ENCODE data around the gene PDIA2. TPM values are rescaled to one million over a fixed set of nuclear protein-coding genes. Genes with fewer than 3 reads are reported as not detected.
"Not testable (repeated sequence)": the region's sequence is repeated elsewhere in the genome, so short reads cannot be mapped to it uniquely, and the experiment has no call there.

PDIA2 gene
- total RNA-seq, 2 donors from 2014 or later: 0.99 TPM; not detected in 1

DNA sequence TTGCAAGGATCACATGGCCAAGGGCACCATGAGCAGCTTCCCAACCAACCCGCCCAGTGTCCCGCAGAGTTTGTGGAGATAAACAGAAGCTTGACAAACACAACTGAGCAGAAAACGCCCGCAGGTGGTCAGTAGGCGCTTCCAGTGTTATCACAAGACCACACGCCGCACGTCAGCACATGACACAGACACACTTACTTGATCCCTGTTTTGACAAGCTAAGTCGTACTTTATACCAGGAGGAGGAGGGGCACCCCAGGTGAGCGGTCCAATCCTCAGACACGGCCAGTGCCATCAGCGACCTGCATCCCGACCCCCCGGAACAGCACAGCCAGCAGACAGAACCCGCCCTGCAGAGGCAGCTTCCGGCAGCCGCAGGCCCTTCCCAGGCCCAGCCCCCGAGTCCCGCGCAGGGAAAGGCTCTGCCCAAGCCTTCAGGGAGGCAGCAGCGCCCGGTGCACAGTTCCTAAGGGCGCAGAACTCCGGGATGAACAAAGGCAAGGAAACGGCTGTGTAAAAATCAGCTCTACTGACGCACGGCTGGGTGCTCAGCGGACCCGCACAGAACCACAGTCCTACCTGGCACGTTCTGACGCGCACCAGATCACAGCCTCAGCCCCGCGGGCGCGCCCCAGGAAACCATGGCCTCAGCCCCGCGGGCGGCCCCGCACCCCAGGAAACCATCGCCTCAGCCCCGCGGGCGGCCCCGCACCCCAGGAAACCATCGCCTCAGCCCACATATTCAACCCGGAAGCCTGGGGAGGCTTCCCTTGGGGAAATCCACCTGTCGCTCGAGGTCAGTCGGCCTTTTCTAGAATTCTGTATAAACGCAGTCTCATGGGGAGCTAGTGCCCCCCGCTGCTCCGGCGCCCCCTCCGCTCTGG lies 41.7 kb downstream of the PDIA2 start:
- Mint-ChIP-seq H3K36me3 (ENCODE audit: low read depth) (peaks cover 4% of the 10 kb centered on the region), H3K4me3 (peak overlapping the region; percentile 84), H3K4me1 (peaks cover 38% of the 10 kb centered on the region), H3K27ac (peak overlapping the region; percentile 91), H3K27me3 (no peaks in the 10 kb centered on the region)
- peak; percentile 67 to 79 (median 75) for DNase-seq
- ATAC-seq: peak; percentile 88
- no peaks in the 10 kb centered on the region for H3K9me3 ChIP-seq (ENCODE audit: control insufficient read depth, low read length, poor library complexity, severe bottlenecking)

DNA sequence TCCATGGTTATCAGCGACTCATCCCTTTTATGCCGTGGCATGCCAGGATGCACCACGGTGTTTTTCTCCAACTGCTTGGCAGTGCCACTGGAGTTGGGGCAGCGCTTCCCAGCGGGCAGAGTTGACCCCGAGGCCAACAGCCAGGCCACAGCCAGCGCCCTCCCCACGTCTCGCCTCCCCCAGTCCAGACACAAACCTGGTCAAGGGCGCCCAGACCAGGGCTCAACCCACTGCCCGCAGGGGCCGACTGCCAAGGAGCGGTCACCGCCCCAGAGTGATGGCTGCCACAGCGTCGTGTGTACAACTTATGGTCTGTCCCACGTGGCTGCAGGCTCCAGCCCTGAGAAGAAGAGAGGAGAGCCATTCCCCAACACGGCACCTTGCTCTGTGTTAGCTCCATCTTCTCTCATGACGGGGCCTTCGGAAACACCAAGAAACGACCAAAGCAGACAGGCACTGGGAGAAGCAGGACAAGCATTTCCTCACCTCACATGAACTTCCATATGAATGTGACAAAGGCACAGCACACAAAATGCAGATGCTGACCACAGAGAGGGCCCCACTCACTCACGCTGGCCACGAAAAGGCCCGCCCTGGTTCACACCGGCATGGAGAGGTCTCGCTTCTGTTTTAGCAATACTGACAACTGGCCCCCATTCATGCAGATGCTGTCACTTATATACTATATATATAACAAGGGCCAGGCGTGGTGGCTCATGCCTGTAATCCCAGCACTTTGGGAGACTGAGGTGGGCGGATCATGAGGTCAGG lies 42.6 kb downstream of the PDIA2 start:
- no peaks in the 10 kb centered on the region for H3K9me3 ChIP-seq (ENCODE audit: control insufficient read depth, low read length, poor library complexity, severe bottlenecking)
- ATAC-seq: no peak
- Mint-ChIP-seq H3K36me3 (ENCODE audit: low read depth) (no peaks in the 10 kb centered on the region), H3K4me1 (peaks cover 37% of the 10 kb centered on the region), H3K27ac (peak overlapping the region; percentile 91), H3K27me3 (no peaks in the 10 kb centered on the region), H3K4me3 (peak overlapping the region; percentile 84)
- no peak for DNase-seq

DNA sequence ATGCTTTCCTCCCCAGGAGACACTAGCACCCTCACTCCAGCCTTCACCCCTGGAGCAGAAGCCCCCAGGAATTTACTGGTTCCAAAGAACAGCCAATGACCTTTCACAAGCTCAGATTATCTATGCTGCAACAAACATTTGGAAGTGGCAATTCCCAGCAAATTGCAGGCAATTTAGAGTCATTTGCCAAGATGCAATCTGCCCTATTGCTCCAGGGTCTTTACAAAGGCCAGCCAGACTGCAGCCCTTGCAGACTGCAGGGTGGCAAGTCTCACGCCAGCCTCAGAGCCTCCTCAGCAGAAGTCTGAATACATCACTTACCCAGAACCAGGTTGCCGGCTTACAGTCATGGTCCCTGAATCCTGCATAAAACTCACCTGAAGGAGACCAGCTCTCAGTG lies 47.8 kb downstream of the PDIA2 start:
- no peak overlapping the region for H3K27ac Mint-ChIP-seq
- ATAC-seq: no peak
- no peak for DNase-seq
- H3K9me3 ChIP-seq (ENCODE audit: control insufficient read depth, low read length, poor library complexity, severe bottlenecking): no peaks in the 10 kb centered on the region
- H3K27me3 Mint-ChIP-seq: no peaks in the 10 kb centered on the region
- peaks cover 46% of the 10 kb centered on the region for H3K4me1 Mint-ChIP-seq
- no peak overlapping the region for H3K4me3 Mint-ChIP-seq
- no peaks in the 10 kb centered on the region for H3K36me3 Mint-ChIP-seq (ENCODE audit: low read depth)

DNA sequence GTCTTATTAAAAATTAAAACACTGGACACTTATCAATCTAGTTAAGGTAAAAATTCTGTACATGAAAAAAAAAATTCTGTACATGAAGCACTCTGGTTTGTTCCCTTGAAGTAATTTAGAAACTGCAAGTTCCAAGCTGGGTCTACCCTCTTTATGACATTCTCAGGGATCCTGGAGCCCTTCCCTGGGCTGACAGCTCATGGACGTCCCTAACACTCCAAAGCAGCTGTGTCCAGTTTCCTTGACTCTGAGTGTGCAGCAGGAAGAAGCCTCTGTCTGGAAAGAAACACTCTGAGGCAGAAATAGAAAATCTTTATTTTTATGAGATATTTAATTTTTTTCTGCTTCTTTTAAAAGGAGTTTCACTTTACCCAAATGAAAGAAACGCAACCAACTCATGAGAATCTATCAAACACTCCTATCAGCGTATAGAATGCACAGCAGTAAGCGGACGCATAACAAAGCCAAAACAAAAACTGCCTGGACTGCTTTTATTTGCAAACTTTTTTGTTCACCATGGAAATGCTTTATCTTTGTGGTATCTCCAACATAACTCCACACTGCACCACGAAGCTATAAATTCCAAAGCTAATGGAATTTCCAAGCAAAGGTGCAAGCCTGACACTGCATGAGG lies 48.3 kb downstream of the PDIA2 start:
- H3K27me3 Mint-ChIP-seq; ATAC-seq; DNase-seq; H3K4me3 Mint-ChIP-seq; H3K9me3 ChIP-seq (ENCODE audit: control insufficient read depth, low read length, poor library complexity, severe bottlenecking); H3K36me3 Mint-ChIP-seq (ENCODE audit: low read depth): not testable (repeated sequence)
- Mint-ChIP-seq H3K27ac (peak overlapping the region; percentile 24), H3K4me1 (peaks cover 45% of the 10 kb centered on the region)

DNA sequence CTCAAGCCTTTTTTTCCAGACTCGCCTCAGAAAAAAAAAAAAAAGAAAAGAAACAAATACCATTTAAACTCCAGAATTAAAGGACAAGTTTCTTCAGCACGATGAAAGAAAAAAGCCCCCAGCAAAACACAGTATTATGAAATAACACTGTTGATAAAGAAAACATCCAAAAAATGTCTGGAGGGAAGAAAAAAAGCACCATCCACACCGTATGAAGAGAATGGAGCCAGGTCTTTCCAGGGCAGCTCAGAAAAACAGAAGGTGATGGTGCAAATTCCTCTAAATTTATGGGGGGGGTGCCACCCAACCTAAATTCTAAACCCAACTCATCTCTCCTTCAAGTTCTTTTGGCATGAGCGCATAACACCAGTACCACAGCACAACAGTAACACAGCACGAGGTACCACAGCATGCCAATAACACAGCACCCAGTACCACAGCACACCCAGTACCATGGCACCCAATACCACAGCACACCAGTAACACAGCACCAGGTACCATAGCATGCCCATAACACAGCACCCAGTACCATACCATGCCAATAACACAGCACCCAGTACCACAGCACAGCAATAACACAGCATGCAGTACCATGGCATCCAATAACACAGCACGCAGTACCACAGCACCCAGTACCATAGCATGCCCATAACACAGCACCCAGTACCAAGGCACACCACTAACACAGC lies 50.6 kb downstream of the PDIA2 start:
- ATAC-seq: no peak
- Mint-ChIP-seq H3K36me3 (ENCODE audit: low read depth) (no peaks in the 10 kb centered on the region), H3K27ac (no peak overlapping the region), H3K4me3 (no peak overlapping the region), H3K4me1 (peaks cover 44% of the 10 kb centered on the region), H3K27me3 (no peaks in the 10 kb centered on the region)
- no peaks in the 10 kb centered on the region for H3K9me3 ChIP-seq (ENCODE audit: control insufficient read depth, low read length, poor library complexity, severe bottlenecking)
- DNase-seq: no peak

DNA sequence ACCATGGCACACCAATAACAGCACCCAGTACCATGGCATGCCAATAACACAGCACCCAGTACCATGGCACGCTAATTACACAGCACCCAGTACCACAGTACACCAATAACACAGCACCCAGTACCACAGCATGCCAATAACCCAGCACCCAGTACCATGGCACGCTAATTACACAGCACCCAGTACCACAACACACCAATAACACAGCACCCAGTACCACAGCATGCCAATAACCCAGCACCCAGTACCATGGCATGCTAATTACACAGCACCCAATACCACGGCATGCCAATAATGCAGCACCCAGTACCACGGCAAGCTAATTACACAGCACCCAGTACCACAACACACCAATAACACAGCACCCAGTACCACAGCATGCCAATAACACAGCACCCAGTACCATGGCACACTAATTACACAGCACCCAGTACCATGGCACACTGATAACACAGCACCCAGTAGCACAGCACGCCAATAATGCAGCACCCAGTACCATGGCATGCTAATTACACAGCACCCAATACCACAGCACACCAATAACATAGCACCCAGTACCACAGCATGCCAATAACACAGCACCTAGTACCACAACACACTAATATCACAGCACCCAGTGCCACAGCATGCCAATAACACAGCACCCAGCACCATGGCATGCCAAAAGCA lies 51.3 kb downstream of the PDIA2 start:
- H3K4me3 Mint-ChIP-seq; H3K27ac Mint-ChIP-seq; H3K36me3 Mint-ChIP-seq (ENCODE audit: low read depth); ATAC-seq; H3K27me3 Mint-ChIP-seq; DNase-seq; H3K9me3 ChIP-seq (ENCODE audit: control insufficient read depth, low read length, poor library complexity, severe bottlenecking): not testable (repeated sequence)
- peaks cover 48% of the 10 kb centered on the region for H3K4me1 Mint-ChIP-seq

DNA sequence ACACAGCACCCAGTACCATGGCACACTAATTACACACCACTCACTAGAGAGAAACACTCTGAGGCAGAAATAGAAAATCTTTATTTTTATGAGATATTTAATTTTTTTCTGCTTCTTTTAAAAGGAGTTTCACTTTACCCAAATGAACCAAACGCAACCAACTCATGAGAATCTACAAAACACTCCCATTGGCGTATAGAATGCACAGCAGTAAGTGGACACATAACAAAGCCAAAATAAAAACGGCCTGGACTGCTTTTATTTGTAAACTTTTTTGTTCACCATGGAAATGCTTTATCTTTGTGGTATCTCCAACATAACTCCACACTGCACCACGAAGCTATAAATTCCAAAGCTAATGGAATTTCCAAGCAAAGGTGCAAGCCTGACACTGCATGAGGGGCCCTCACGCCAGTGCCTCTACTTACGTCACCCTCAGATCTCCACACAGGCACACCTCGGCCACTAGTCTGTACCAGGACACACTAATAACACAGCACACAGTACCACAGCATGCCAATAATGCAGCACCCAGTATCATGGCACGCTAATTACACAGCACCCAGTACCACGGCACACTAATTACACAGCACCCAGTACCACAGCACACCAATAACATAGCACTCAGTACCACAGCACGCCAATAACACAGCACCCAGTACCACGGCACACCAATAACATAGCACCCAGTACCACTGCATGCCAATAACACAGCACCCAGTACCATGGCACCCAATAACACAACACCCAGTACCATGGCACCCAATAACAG lies 52.1 kb downstream of the PDIA2 start:
- Mint-ChIP-seq H3K4me1 (peaks cover 54% of the 10 kb centered on the region), H3K4me3 (peak overlapping the region; percentile 63)
- DNase-seq; H3K27ac Mint-ChIP-seq; ATAC-seq; H3K9me3 ChIP-seq (ENCODE audit: control insufficient read depth, low read length, poor library complexity, severe bottlenecking); H3K36me3 Mint-ChIP-seq (ENCODE audit: low read depth); H3K27me3 Mint-ChIP-seq: not testable (repeated sequence)

DNA sequence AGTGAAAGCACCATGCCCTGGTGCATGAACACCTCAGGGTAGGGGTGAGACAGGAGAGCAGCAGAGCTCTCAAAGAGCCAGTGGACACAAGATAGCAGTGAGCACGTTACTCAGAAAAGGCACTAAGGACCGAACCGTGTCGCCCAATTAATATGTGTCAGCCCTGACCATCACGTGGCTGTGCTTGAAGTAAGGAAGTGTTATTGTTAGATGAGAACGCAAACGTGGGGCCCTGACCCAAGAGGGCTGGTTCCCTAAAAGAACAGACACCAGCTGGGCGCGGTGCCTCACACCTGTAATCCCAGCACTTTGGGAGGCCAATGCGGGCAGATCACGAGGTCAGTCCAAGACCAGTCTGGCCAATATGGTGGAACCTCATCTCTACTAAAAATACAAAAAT lies 53.3 kb downstream of the PDIA2 start:
- Mint-ChIP-seq H3K36me3 (ENCODE audit: low read depth) (no peaks in the 10 kb centered on the region), H3K27me3 (no peaks in the 10 kb centered on the region), H3K4me1 (peaks cover 51% of the 10 kb centered on the region), H3K4me3 (no peak overlapping the region), H3K27ac (peak overlapping the region; percentile 62)
- no peak for DNase-seq
- H3K9me3 ChIP-seq (ENCODE audit: control insufficient read depth, low read length, poor library complexity, severe bottlenecking): no peaks in the 10 kb centered on the region
- ATAC-seq: no peak

Other genes starting within 250 kb of the PDIA2 start
- gene POLR3K, start 229.6 kb upstream of the PDIA2 start, total RNA-seq: 10 to 100 TPM in 1 of 2 donors, 1 to 10 TPM in 1; 6.3 to 10.6 TPM
- 1 to 10 TPM; 6.5 to 7.3 TPM for gene SNRNP25, start 229.3 kb upstream of the PDIA2 start, total RNA-seq
- under 1 TPM in 1 of 2 donors, not detected in 1; 0.75 TPM for gene RHBDF1, start 210.5 kb upstream of the PDIA2 start, total RNA-seq
- gene MPG, start 204.9 kb upstream of the PDIA2 start, total RNA-seq: 10 to 100 TPM; 24.3 to 27.4 TPM
- gene NPRL3, start 144.5 kb upstream of the PDIA2 start, total RNA-seq: 10 to 100 TPM; 24.3 to 32.2 TPM
- gene HBZ, start 130.5 kb upstream of the PDIA2 start, total RNA-seq: not detected
- not detected for gene HBM, start 117.2 kb upstream of the PDIA2 start, total RNA-seq
- not detected for gene HBA2, start 110.3 kb upstream of the PDIA2 start, total RNA-seq
- 1 to 10 TPM in 1 of 2 donors, under 1 TPM in 1; 0.65 to 6.5 TPM for gene HBA1, start 106.5 kb upstream of the PDIA2 start, total RNA-seq
- gene HBQ1, start 102.7 kb upstream of the PDIA2 start, total RNA-seq: not detected
- gene LUC7L, start 53.7 kb upstream of the PDIA2 start, total RNA-seq: 100 to 1,000 TPM; 137 to 142 TPM
- gene FAM234A, start 48.3 kb upstream of the PDIA2 start, total RNA-seq: 10 to 100 TPM; 20.8 to 21.2 TPM
- not detected for gene RGS11, start 7.2 kb upstream of the PDIA2 start, total RNA-seq
- gene ARHGDIG, start 2.6 kb upstream of the PDIA2 start, total RNA-seq: not detected
- 10 to 100 TPM; 38.9 to 42.5 TPM for gene AXIN1, start 69.6 kb downstream of the PDIA2 start, total RNA-seq
- 10 to 100 TPM; 25.2 to 25.9 TPM for gene MRPL28, start 87.4 kb downstream of the PDIA2 start, total RNA-seq
- 100 to 1,000 TPM in 1 of 2 donors, 10 to 100 TPM in 1; 39.7 to 106 TPM for gene PGAP6, start 98.8 kb downstream of the PDIA2 start, total RNA-seq
- 10 to 100 TPM; 31.9 to 39.8 TPM for gene NME4, start 114.0 kb downstream of the PDIA2 start, total RNA-seq
- gene DECR2, start 118.7 kb downstream of the PDIA2 start, total RNA-seq: 1 to 10 TPM; 7.5 to 9.0 TPM
- 10 to 100 TPM; 39.9 to 45.1 TPM for gene RAB11FIP3, start 142.5 kb downstream of the PDIA2 start, total RNA-seq
- 10 to 100 TPM; 63.9 to 71.0 TPM for gene CAPN15, start 244.5 kb downstream of the PDIA2 start, total RNA-seq

Data from T-helper 17 cell (primary cell).